K562 (cell line): Measurements from ENCODE around the gene MRPS31. TPM values are rescaled to one million over a fixed set of nuclear protein-coding genes. Genes with fewer than 3 reads are reported as not detected.
"Not testable (repeated sequence)": the region's sequence is repeated elsewhere in the genome, so short reads cannot be mapped to it uniquely, and the experiment has no call there.

Experiments used
- ATAC-seq: fragments of 200-7000 bp; cut with Tn5 transposase; 3 replicates; pipeline ENCODE4 v1.9.1; 2020; ENCODE audit warnings: moderate library complexity
- BruUV-seq: library from RNA; stranded (reverse); fragments of 400-500 nt; replicated peaks from 2 replicates; lab custom pipeline; 2021; lab: Mats Ljungman, UMichigan
- CTCF ChIA-PET: fragments of 300-600 bp; formaldehyde crosslinking; extraction: SDS; loops from one replicate; lab custom pipeline; 2021; ENCODE audit warnings: low intra/inter-chr PET ratio; lab: Yijun Ruan, JAX
- POLR2A ChIA-PET: fragments of 300-600, 350-650 bp; sonication (Branson Sonifier 250); formaldehyde crosslinking; extraction: SDS; loops from one replicate; lab custom pipeline; 2021; ENCODE audit warnings: antibody characterized with exemption, inconsistent platforms; lab: Yijun Ruan, JAX
- DNase-seq, 4 experiments: peaks; one replicate each; pipeline versions ENCODE4 v3.0.0 to v3.0.0-alpha.2; 2011 to 2018; ENCODE audit warnings: low spot score in 3 of 4, mixed read lengths in 3 of 4; ENCODE audit errors: extremely low read depth in 1 of 4
- FAIRE-seq: peaks from 2 replicates; lab custom pipeline; 2011; peaks lifted over from hg19 to GRCh38; lab: Jason Lieb, UNC
- H2AFZ ChIP-seq: 2 replicates; pipeline ENCODE4 v1.6.0; 2011; ENCODE audit warnings: low read depth, low read length, control low read depth, inconsistent platforms
- H3K27ac ChIP-seq: fragments of 200-600 bp; 3 replicates; pipeline ENCODE4 v1.8.0; 2011; ENCODE audit warnings: low read depth, mild to moderate bottlenecking, control low read depth, inconsistent platforms, low read length, moderate library complexity, mixed read lengths; ENCODE audit errors: extremely low read depth
- H3K27me3 ChIP-seq, 2 experiments: fragments of 300-600 bp in 1 of 2; 2 replicates in 1 of 2; 3 replicates in 1 of 2; pipeline versions ENCODE4 v1.6.0 to v1.8.0; 2011; ENCODE audit warnings: inconsistent platforms in 2 of 2, low read length in 2 of 2, mild to moderate bottlenecking in 1 of 2, mixed read lengths in 1 of 2, moderate library complexity in 1 of 2; ENCODE audit not compliant: control insufficient read depth in 2 of 2, insufficient read depth in 2 of 2
- H3K36me3 ChIP-seq: fragments of 300-600 bp; 3 replicates; pipeline ENCODE4 v1.8.0; 2011; ENCODE audit warnings: mild to moderate bottlenecking, low read length, inconsistent platforms; ENCODE audit not compliant: control insufficient read depth, insufficient read depth
- H3K4me1 ChIP-seq, 2 experiments: fragments of 200-600 bp in 1 of 2; replicated peaks in 1 of 2; 2 replicates in 1 of 2; 3 replicates in 1 of 2; pipeline versions ENCODE4 v1.5.1 to v1.8.0; 2011; ENCODE audit warnings: inconsistent platforms in 2 of 2, low read length in 2 of 2, mild to moderate bottlenecking in 1 of 2, mixed read lengths in 1 of 2, moderate library complexity in 1 of 2; ENCODE audit not compliant: control insufficient read depth in 2 of 2, insufficient read depth in 2 of 2
- H3K4me2 ChIP-seq: 2 replicates; pipeline ENCODE4 v1.6.1; 2011; ENCODE audit warnings: low read length, control low read depth, inconsistent platforms, mixed read lengths; ENCODE audit not compliant: insufficient read depth
- H3K4me3 ChIP-seq: fragments of 200-600 bp; sonication (generic), shearing (Covaris generic); 2 replicates; pipeline ENCODE4 v1.5.1; 2016; ENCODE audit warnings: control low read depth, inconsistent platforms
- H3K79me2 ChIP-seq: fragments of 200-600 bp; 3 replicates; pipeline ENCODE4 v1.8.0; 2011; ENCODE audit warnings: low read length, inconsistent platforms; ENCODE audit not compliant: control insufficient read depth, insufficient read depth
- H3K9ac ChIP-seq, 2 experiments: 2 replicates each; pipeline versions ENCODE4 v1.6.0 to v1.6.1; 2011; ENCODE audit warnings: low read depth in 2 of 2, low read length in 2 of 2, control low read depth in 1 of 2, inconsistent platforms in 1 of 2, mild to moderate bottlenecking in 1 of 2, mixed read lengths in 1 of 2; ENCODE audit not compliant: insufficient read depth in 1 of 2
- H3K9me1 ChIP-seq: one replicate; pipeline ENCODE4 v1.6.0; 2011; ENCODE audit warnings: inconsistent platforms, mild to moderate bottlenecking, low read length, moderate library complexity; ENCODE audit not compliant: control insufficient read depth, insufficient read depth
- H3K9me3 ChIP-seq: replicated peaks from 2 replicates; pipeline ENCODE4 v1.5.1; 2011; ENCODE audit warnings: low read depth, low read length, inconsistent platforms; ENCODE audit not compliant: control insufficient read depth, insufficient read depth
- H4K20me1 ChIP-seq: replicated peaks from 2 replicates; pipeline ENCODE4 v1.6.1; 2011; ENCODE audit warnings: low read length, inconsistent platforms, mixed read lengths; ENCODE audit not compliant: control insufficient read depth, insufficient read depth
- GTF2F1 ChIP-seq: IDR thresholded peaks from 2 replicates; pipeline ENCODE4 v1.6.1; 2011; ENCODE audit warnings: low read depth, low read length, improper control_type of control experiment
- TCF15 ChIP-seq: fragments of 250-450 bp; sonication (Bioruptor Pico); IDR thresholded peaks from 2 replicates; pipeline ENCODE4 v1.8.0; 2022; ENCODE audit warnings: moderate library complexity, mild to moderate bottlenecking, inconsistent platforms
- ZBTB11 ChIP-seq, 3 experiments: fragments of 200-800 bp in 1 of 3; fragments of 250-450 bp in 1 of 3; fragments of 450-650 bp in 1 of 3; sonication (Bioruptor Pico) in 1 of 3; sonication (Bioruptor generic) in 1 of 3; formaldehyde crosslinking in 1 of 3; IDR thresholded peaks; 2 replicates each; pipeline versions ENCODE4 v1.6.1 to v1.8.0; 2016 to 2022; ENCODE audit warnings: mild to moderate bottlenecking in 2 of 3, missing genetic modification characterization in 2 of 3, missing compliant biosample characterization in 1 of 3, moderate library complexity in 1 of 3
- WGBS: fragments of 100-300 bp; shearing (Covaris generic); methylation state at CpG from one replicate; pipeline ENCODE4 v1.1.6; 2016; ENCODE audit warnings: low coverage, mixed read lengths; ENCODE audit not compliant: insufficient coverage; ENCODE audit errors: missing lambda C conversion rate; 5-methylcytosine and 5-hydroxymethylcytosine counted together
- in situ Hi-C: fragments of 300-500 bp; cut with MboI; formaldehyde crosslinking; loops from 4 replicates; pipeline ENCODE4 v1.15.0; 2018; ENCODE audit warnings: inconsistent platforms, mixed read lengths
- intact Hi-C: fragments of 100-400 bp; cut with micrococcal nuclease; formaldehyde crosslinking; loops from 2 replicates; pipeline ENCODE4 v1.14.2; 2022
- polyA plus RNA-seq, 8 experiments: library from polyadenylated mRNA; depleted of rRNA in 4 of 8; stranded (reverse) in 5 of 8; unstranded in 3 of 8; fragments of >200 nt; fragmentation: Nextera tagmentation in 2 of 8; fragmentation: Illumina TruSeq in 1 of 8; extraction: Ambion mirVana in 2 of 8; extraction: Trizol in 1 of 8; gene quantifications; 2 replicates each; pipeline versions ENCODE4 v1.2.1 to v1.2.3, GENCODE V29; 2011 to 2014; ENCODE audit warnings: inconsistent platforms in 1 of 8, missing spikeins in 1 of 8
- total RNA-seq, 7 experiments: library from RNA; depleted of rRNA in 6 of 7; stranded (reverse); fragments of >200 nt in 6 of 7; fragmentation: Illumina TruSeq in 2 of 7; extraction: Trizol in 2 of 7; gene quantifications; 2 replicates each; pipeline versions ENCODE4 v1.2.1 to v1.2.3, GENCODE V29; 2011 to 2021; ENCODE audit warnings: low replicate concordance in 1 of 7

The MRPS31 gene
- total and polyA plus RNA-seq, 9 of the 15 experiments (the other 6 are each of a cell fraction or from before 2014, with no cell fraction given), result 20.3 to 57.8 (median 37.1) TPM

- no peak for TF ChIP-seq TCF15
- TF ChIP-seq GTF2F1, result no peak
- no peak for TF ChIP-seq ZBTB11 (CRISPR knock-in tag; IDR thresholded peaks at IDR 0.05)
Observed at GRCh38 chr13:40728595-40728994, 42.4 kb downstream of the MRPS31 start (continued).

- H3K9me1 ChIP-seq, H3K36me3 ChIP-seq, DNase-seq, H3K4me1 ChIP-seq, H3K27me3 ChIP-seq, H3K4me3 ChIP-seq, intact Hi-C loops, BruUV-seq, in situ Hi-C loops, H3K4me2 ChIP-seq, CTCF ChIA-PET, FAIRE-seq, H4K20me1 ChIP-seq, H2AFZ ChIP-seq, H3K27ac ChIP-seq, H3K9me3 ChIP-seq, ATAC-seq, H3K79me2 ChIP-seq, H3K9ac ChIP-seq: not testable (repeated sequence)
- POLR2A ChIA-PET, result interaction anchor here (0.7 kb wide), 1 partner anchor 63 kb away, joined by 4 read pairs; no protein-coding TSS in a partner anchor
- WGBS, result no CpG with 5 or more reads among the region's 1 CpG
Observed at GRCh38 chr13:40714433-40714832, 56.6 kb downstream of the MRPS31 start.
